K562 (cell line): ENCODE data around the gene IL13. TPM values are rescaled to one million over a fixed set of nuclear protein-coding genes. Genes with fewer than 3 reads are reported as not detected.

ENCODE experiments used
- CBFA2T3 ChIP-seq: fragments of 450-650 bp; IDR thresholded peaks from 2 replicates; pipeline ENCODE4 v1.6.1; 2017
- COPS2 ChIP-seq: fragments of 450-650 bp; conservative IDR thresholded peaks from 2 replicates; pipeline ENCODE4 v1.6.1; 2016; ENCODE audit warnings: mild to moderate bottlenecking, moderate library complexity
- CREBBP ChIP-seq: IDR thresholded peaks from one replicate; pipeline ENCODE4 v1.6.1; 2012; ENCODE audit warnings: low read depth, mild to moderate bottlenecking, control low read depth, inconsistent platforms, low read length
- EGR1 ChIP-seq: fragments of 450-650 bp; conservative IDR thresholded peaks from 2 replicates; pipeline ENCODE4 v1.6.1; 2017; ENCODE audit warnings: mild to moderate bottlenecking
- FOXJ3 ChIP-seq: sonication (generic); formaldehyde crosslinking; IDR thresholded peaks from 2 replicates; pipeline ENCODE4 v1.4.0; 2020; ENCODE audit warnings: mild to moderate bottlenecking, missing genetic modification reagents
- PHB ChIP-seq: fragments of 250-450 bp; sonication (Bioruptor Pico); IDR thresholded peaks from 2 replicates; pipeline ENCODE4 v1.5.0; 2021
- PML ChIP-seq: IDR thresholded peaks from 2 replicates; pipeline ENCODE4 v1.6.1; 2012; ENCODE audit warnings: low read length, inconsistent platforms
- TAL1 ChIP-seq: fragments of 450-650 bp; IDR thresholded peaks from 2 replicates; pipeline ENCODE4 v1.6.1; 2016; ENCODE audit warnings: mild to moderate bottlenecking
- TEAD2 ChIP-seq: fragments of 450-650 bp; IDR thresholded peaks from 2 replicates; pipeline ENCODE4 v1.6.1; 2016; ENCODE audit warnings: missing genetic modification characterization, control low read depth, missing compliant biosample characterization
- ZNF79 ChIP-seq: fragments of 250-450 bp; sonication (Bioruptor Pico); IDR thresholded peaks from 2 replicates; pipeline ENCODE4 v1.4.0; 2020; ENCODE audit warnings: low read depth, mild to moderate bottlenecking, moderate library complexity
- ZNF830 ChIP-seq: fragments of 250-450 bp; sonication (Bioruptor Pico); IDR thresholded peaks from 2 replicates; pipeline ENCODE4 v1.5.0; 2021; ENCODE audit warnings: mild to moderate bottlenecking
- polyA plus RNA-seq, 8 experiments: library from polyadenylated mRNA; depleted of rRNA in 4 of 8; stranded (reverse) in 5 of 8; unstranded in 3 of 8; fragments of >200 nt; fragmentation: Nextera tagmentation in 2 of 8; fragmentation: Illumina TruSeq in 1 of 8; extraction: Ambion mirVana in 2 of 8; extraction: Trizol in 1 of 8; gene quantifications; 2 replicates each; pipeline versions ENCODE4 v1.2.1 to v1.2.3, GENCODE V29; 2011 to 2014; ENCODE audit warnings: inconsistent platforms in 1 of 8, missing spikeins in 1 of 8
- total RNA-seq, 7 experiments: library from RNA; depleted of rRNA in 6 of 7; stranded (reverse); fragments of >200 nt in 6 of 7; fragmentation: Illumina TruSeq in 2 of 7; extraction: Trizol in 2 of 7; gene quantifications; 2 replicates each; pipeline versions ENCODE4 v1.2.1 to v1.2.3, GENCODE V29; 2011 to 2021; ENCODE audit warnings: low replicate concordance in 1 of 7
- TF ChIP-seq, protein P1 (sequence below): fragments of 450-650 bp; IDR thresholded peaks from 2 replicates; pipeline ENCODE4 v1.6.1; 2014; ENCODE audit warnings: low read depth, mild to moderate bottlenecking, moderate library complexity, borderline replicate concordance
- TF ChIP-seq, protein P2 (sequence below): fragments of 250-450 bp; sonication (Bioruptor Pico); IDR thresholded peaks from 2 replicates; pipeline ENCODE4 v1.5.0; 2021; ENCODE audit warnings: mild to moderate bottlenecking, moderate library complexity
- TF ChIP-seq, protein P3 (sequence below): sonication (generic); formaldehyde crosslinking; IDR thresholded peaks from 2 replicates; pipeline ENCODE4 v1.8.0; 2023; ENCODE audit warnings: mild to moderate bottlenecking, missing genetic modification reagents
- TF ChIP-seq, protein P4 (sequence below): fragments of 250-450 bp; sonication (Bioruptor Pico); IDR thresholded peaks from 2 replicates; pipeline ENCODE4 v1.8.0; 2021; ENCODE audit warnings: moderate library complexity, mild to moderate bottlenecking, inconsistent platforms
- TF ChIP-seq, protein P5 (sequence below): fragments of 250-450 bp; sonication (Bioruptor Pico); IDR thresholded peaks from 2 replicates; pipeline ENCODE4 v1.6.1; 2021; ENCODE audit warnings: mild to moderate bottlenecking

IL13 gene
- total and polyA plus RNA-seq, 9 of the 15 experiments (the other 6 are each of a cell fraction or from before 2014, with no cell fraction given) = not detected

DNA sequence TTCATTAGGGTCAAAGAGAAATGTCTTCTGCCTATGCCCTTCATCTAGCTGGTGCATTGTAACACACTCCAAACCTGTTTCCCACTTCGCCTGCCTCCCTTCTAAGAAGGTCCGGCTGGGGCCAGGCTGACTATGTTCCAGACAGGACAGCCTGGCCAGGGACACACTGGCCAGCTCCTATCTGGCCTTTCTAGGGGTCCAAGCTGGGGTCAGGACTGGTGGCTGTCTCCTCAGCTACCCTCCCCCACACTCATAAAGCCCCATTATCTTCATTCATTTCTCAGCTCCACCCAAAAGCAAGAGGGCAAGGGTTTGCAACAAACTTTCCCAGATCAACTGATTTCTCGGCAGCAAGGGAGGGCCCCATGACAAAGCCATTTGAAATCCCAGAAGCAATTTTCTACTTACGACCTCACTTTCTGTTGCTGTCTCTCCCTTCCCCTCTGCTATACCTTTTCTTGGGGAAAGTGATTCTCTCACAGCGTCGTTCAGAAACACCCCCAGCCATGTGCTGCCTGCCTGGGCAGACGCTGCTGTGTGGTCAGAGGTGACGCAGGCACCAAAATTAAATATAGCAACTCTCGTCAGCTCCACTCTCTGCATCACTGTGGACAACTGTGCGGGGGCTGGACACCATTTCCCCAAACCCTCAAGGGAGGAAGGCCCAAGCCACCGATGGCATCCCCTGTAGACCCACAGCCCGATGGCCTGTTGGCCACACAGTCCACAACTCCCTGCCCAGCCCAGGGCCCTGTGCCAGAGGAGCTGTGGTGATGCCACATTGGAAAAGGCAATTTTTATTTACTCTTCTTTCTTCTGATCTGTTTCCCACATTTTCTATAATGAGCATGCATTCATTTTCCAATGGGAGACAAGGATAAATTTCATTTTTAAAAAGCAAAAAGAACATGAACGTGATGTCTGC lies 6.1 kb downstream of the IL13 start (continued):
- TF ChIP-seq PHB (CRISPR knock-in tag) (no peak), CREBBP (no peak), COPS2 (no peak), TAL1 (no peak; the same call in 1 of the 2 replicates), TEAD2 (tag) (0 out of 2 replicates have a peak, but pooled peaks have one; percentile 63), ZNF830 (CRISPR knock-in tag) (0 out of 2 replicates have a peak, but pooled peaks have one; percentile 49), EGR1 (peak; percentile 40; the same call in 1 of the 2 replicates), ZNF79 (CRISPR knock-in tag) (no peak), FOXJ3 (CRISPR knock-in tag) (no peak), CBFA2T3 (0 out of 2 replicates have a peak, but pooled peaks have one; percentile 21), PML (no peak)
- TF ChIP-seq, protein P1, sequence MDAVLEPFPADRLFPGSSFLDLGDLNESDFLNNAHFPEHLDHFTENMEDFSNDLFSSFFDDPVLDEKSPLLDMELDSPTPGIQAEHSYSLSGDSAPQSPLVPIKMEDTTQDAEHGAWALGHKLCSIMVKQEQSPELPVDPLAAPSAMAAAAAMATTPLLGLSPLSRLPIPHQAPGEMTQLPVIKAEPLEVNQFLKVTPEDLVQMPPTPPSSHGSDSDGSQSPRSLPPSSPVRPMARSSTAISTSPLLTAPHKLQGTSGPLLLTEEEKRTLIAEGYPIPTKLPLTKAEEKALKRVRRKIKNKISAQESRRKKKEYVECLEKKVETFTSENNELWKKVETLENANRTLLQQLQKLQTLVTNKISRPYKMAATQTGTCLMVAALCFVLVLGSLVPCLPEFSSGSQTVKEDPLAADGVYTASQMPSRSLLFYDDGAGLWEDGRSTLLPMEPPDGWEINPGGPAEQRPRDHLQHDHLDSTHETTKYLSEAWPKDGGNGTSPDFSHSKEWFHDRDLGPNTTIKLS = peak; percentile 41; the same call in 1 of the 2 replicates
- TF ChIP-seq, protein P2, sequence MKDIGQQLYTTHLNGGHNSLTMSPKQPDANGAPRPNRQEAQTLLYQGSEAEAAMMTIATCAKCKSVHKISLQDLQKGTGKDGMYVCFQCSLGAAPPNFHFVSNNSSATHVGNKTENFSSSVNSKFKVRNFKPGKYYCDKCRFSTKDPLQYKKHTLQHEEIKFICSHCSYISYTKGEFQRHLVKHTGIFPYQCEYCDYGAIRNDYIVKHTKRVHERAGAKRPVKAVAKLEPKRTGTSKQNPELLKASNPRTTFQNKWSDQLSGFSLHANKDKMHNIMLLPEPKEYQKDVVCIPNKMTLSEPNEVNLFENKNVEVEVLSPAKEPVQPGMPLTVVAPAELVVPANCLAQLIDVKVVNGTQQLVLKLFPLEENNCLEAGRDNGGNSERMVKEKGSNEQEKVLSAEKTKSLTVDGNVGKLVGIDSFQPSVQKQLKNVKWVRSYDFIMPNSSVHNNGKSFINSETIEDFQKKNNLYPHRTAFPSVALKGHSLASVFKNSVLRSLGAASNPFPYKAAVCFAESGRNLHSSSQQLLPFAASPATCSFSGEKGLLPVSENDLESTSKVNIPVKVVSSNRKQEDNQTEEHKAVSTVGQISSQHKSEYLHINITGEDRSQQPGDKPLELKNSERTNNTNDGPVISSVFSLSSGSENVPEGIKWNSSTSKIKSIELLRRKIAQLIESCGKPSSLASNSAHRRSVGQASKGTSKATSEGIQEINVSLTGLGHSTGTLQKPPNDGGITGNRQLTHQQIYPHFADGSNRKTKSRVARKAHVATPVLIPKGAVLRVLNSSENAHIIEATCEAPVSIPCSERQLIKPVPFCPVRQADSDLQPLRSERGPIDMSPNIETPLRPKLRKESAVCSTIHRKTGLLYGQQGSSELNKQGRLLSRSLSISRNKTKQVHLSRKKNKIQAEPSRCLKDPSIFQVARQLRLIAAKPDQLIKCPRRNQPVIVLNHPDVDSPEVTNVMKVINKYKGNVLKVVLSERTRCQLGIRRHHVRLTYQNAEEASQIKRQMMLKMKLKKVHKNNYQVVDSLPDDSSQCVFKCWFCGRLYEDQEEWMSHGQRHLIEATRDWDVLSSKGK (CRISPR knock-in tag) = no peak
- TF ChIP-seq, protein P3, sequence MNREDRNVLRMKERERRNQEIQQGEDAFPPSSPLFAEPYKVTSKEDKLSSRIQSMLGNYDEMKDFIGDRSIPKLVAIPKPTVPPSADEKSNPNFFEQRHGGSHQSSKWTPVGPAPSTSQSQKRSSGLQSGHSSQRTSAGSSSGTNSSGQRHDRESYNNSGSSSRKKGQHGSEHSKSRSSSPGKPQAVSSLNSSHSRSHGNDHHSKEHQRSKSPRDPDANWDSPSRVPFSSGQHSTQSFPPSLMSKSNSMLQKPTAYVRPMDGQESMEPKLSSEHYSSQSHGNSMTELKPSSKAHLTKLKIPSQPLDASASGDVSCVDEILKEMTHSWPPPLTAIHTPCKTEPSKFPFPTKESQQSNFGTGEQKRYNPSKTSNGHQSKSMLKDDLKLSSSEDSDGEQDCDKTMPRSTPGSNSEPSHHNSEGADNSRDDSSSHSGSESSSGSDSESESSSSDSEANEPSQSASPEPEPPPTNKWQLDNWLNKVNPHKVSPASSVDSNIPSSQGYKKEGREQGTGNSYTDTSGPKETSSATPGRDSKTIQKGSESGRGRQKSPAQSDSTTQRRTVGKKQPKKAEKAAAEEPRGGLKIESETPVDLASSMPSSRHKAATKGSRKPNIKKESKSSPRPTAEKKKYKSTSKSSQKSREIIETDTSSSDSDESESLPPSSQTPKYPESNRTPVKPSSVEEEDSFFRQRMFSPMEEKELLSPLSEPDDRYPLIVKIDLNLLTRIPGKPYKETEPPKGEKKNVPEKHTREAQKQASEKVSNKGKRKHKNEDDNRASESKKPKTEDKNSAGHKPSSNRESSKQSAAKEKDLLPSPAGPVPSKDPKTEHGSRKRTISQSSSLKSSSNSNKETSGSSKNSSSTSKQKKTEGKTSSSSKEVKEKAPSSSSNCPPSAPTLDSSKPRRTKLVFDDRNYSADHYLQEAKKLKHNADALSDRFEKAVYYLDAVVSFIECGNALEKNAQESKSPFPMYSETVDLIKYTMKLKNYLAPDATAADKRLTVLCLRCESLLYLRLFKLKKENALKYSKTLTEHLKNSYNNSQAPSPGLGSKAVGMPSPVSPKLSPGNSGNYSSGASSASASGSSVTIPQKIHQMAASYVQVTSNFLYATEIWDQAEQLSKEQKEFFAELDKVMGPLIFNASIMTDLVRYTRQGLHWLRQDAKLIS = 0 out of 2 replicates have a peak, but pooled peaks have one; percentile 17
- TF ChIP-seq, protein P4, sequence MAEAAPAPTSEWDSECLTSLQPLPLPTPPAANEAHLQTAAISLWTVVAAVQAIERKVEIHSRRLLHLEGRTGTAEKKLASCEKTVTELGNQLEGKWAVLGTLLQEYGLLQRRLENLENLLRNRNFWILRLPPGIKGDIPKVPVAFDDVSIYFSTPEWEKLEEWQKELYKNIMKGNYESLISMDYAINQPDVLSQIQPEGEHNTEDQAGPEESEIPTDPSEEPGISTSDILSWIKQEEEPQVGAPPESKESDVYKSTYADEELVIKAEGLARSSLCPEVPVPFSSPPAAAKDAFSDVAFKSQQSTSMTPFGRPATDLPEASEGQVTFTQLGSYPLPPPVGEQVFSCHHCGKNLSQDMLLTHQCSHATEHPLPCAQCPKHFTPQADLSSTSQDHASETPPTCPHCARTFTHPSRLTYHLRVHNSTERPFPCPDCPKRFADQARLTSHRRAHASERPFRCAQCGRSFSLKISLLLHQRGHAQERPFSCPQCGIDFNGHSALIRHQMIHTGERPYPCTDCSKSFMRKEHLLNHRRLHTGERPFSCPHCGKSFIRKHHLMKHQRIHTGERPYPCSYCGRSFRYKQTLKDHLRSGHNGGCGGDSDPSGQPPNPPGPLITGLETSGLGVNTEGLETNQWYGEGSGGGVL (CRISPR knock-in tag) = no peak
- TF ChIP-seq, protein P5, sequence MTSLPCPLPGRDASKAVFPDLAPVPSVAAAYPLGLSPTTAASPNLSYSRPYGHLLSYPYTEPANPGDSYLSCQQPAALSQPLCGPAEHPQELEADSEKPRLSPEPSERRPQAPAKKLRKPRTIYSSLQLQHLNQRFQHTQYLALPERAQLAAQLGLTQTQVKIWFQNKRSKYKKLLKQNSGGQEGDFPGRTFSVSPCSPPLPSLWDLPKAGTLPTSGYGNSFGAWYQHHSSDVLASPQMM (CRISPR knock-in tag) = no peak
